ENCODE measurements around the gene EYS. TPM values are rescaled to one million over a fixed set of nuclear protein-coding genes. Genes with fewer than 3 reads are reported as not detected.
"Not testable (repeated sequence)": the region's sequence is repeated elsewhere in the genome, so short reads cannot be mapped to it uniquely, and the experiment has no call there.

Gene EYS
- total and polyA plus RNA-seq, 2 of the 13 experiments (the other 11 are each of a cell fraction or from before 2014, with no cell fraction given), result 0.04 to 0.07 TPM

GRCh38 chr6:65505736-65506135 lies 201.3 kb downstream of the EYS start (continued):
- no peak for TF ChIP-seq FIP1L1 (IDR thresholded peaks at IDR 0.05; ENCODE audit: borderline replicate concordance, insufficient read depth, low read depth, low read length)
- no peak for TF ChIP-seq PHF20 (CRISPR knock-in tag; IDR thresholded peaks at IDR 0.05)

DNA sequence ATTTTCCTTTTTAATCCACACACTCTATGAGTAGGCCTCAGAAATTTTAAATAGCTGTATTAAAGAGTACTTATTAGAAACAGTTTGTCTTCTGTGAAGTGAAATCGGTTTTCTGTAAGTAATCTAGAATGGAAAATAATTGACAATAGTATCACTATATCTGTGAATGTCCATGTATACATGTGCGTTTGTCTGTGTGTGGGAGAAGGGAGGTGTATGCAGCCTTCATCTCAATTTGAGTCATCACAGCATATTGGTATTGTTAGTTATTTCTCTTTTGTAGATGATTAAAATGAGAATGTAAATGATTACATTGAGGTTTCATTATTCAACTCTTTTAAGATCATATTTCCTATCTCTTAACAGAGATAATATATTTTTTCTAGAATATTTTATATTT lies 206.0 kb downstream of the EYS start:
- H3K79me2 ChIP-seq (ENCODE audit: insufficient read depth, low read length), result no peaks in the 10 kb centered on the region
- TF ChIP-seq NKX3-1 (CRISPR knock-in tag; IDR thresholded peaks at IDR 0.05) (no peak), RNF219 (CRISPR knock-in tag; IDR thresholded peaks at IDR 0.05) (no peak)
- TF ChIP-seq, protein P1, sequence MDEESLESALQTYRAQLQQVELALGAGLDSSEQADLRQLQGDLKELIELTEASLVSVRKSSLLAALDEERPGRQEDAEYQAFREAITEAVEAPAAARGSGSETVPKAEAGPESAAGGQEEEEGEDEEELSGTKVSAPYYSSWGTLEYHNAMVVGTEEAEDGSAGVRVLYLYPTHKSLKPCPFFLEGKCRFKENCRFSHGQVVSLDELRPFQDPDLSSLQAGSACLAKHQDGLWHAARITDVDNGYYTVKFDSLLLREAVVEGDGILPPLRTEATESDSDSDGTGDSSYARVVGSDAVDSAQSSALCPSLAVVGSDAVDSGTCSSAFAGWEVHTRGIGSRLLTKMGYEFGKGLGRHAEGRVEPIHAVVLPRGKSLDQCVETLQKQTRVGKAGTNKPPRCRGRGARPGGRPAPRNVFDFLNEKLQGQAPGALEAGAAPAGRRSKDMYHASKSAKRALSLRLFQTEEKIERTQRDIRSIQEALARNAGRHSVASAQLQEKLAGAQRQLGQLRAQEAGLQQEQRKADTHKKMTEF (CRISPR knock-in tag; IDR thresholded peaks at IDR 0.05), result no peak
- H4K20me1 ChIP-seq (ENCODE audit: insufficient read depth, low read length), result no peaks in the 10 kb centered on the region
- ChIA-PET POLR2A (no interaction called here), CTCF (ENCODE audit: low intra/inter-chr PET ratio, low total read pairs) (no interaction called here)
- no peak overlapping the region for H3K9ac ChIP-seq (ENCODE audit: insufficient read depth, low read depth, low read length)
- H3K4me2 ChIP-seq (ENCODE audit: low read depth, low read length), result no peak overlapping the region
- ATAC-seq, result no peak
- intact Hi-C loops (cut with micrococcal nuclease; ENCODE audit: unreplicated experiment), result no loop called here
- H3K4me3 ChIP-seq (replicated peaks in 1 of 3; ENCODE audit: insufficient read depth in 1 of 3, low read depth in 2 of 3, low read length in 3 of 3), result no peak overlapping the region
- in situ Hi-C loops (cut with HindIII; ENCODE audit: extremely low pct_ligation_motif_present, low pct_unique_long_range_greater_than_20kb), result no loop called here
- 2% methylated on average over 2 of the region's 2 CpGs for WGBS (ENCODE audit: low lambda C conversion rate)
- no peak for FAIRE-seq
- no peak overlapping the region for H2AFZ ChIP-seq (ENCODE audit: low read length)
- BruUV-seq (replicated peaks), result no TSS peak
- H3K9me3 ChIP-seq (ENCODE audit: low read length), result no peaks in the 10 kb centered on the region
- DNase-seq (ENCODE audit: low spot score), result no peak
- no peaks in the 10 kb centered on the region for H3K36me3 ChIP-seq (replicated peaks in 1 of 2; ENCODE audit: control insufficient read depth in 1 of 2, insufficient read depth in 2 of 2, low read length in 2 of 2)
- H3K27me3 ChIP-seq (ENCODE audit: control insufficient read depth in 1 of 2, insufficient read depth in 2 of 2, low read length in 2 of 2), result no peaks in the 10 kb centered on the region
- H3K4me1 ChIP-seq (ENCODE audit: insufficient read depth, low read length), result no peaks in the 10 kb centered on the region
- no peak overlapping the region for H3K27ac ChIP-seq (ENCODE audit: extremely low read length, insufficient read depth, low read length)

- intact Hi-C loops (cut with micrococcal nuclease; ENCODE audit: unreplicated experiment); in situ Hi-C loops (cut with HindIII; ENCODE audit: extremely low pct_ligation_motif_present, low pct_unique_long_range_greater_than_20kb); H3K27ac ChIP-seq (ENCODE audit: extremely low read length, insufficient read depth, low read length); H3K4me1 ChIP-seq (ENCODE audit: insufficient read depth, low read length); BruUV-seq (replicated peaks); H3K27me3 ChIP-seq (ENCODE audit: control insufficient read depth in 1 of 2, insufficient read depth in 2 of 2, low read length in 2 of 2); POLR2A ChIA-PET; H3K9ac ChIP-seq (ENCODE audit: insufficient read depth, low read depth, low read length); ATAC-seq; DNase-seq (ENCODE audit: low spot score); FAIRE-seq; CTCF ChIA-PET (ENCODE audit: low intra/inter-chr PET ratio, low total read pairs); H3K4me3 ChIP-seq (replicated peaks in 1 of 3; ENCODE audit: insufficient read depth in 1 of 3, low read depth in 2 of 3, low read length in 3 of 3); H2AFZ ChIP-seq (ENCODE audit: low read length); H3K36me3 ChIP-seq (replicated peaks in 1 of 2; ENCODE audit: control insufficient read depth in 1 of 2, insufficient read depth in 2 of 2, low read length in 2 of 2); H3K4me2 ChIP-seq (ENCODE audit: low read depth, low read length); H4K20me1 ChIP-seq (ENCODE audit: insufficient read depth, low read length); H3K79me2 ChIP-seq (ENCODE audit: insufficient read depth, low read length); H3K9me3 ChIP-seq (ENCODE audit: low read length): not testable (repeated sequence)
- 2% methylated on average over 7 of the region's 7 CpGs for WGBS (ENCODE audit: low lambda C conversion rate)
These were observed 223.4 kb downstream of the EYS start for GRCh38 chr6:65483652-65484051.

Measured in HepG2 (cell line).